Measurements from ENCODE around the gene MCAM. TPM values are rescaled to one million over a fixed set of nuclear protein-coding genes. Genes with fewer than 3 reads are reported as not detected.

MCAM gene
- total and polyA plus RNA-seq, 2 of the 8 experiments (the other 6 are each of a cell fraction or from before 2014, with no cell fraction given): 22.4 to 32.2 TPM

GRCh38 chr11:119300198-119300964, 16.5 kb downstream of the MCAM start:
- TF ChIP-seq TCF12 (IDR thresholded peaks at IDR 0.05; ENCODE audit: low read depth, low read length) (no peak), CREB1 (IDR thresholded peaks at IDR 0.05) (no peak), EGR1 (IDR thresholded peaks at IDR 0.05; ENCODE audit: borderline replicate concordance, low read depth, low read length) (no peak)
- TF ChIP-seq, protein P1, sequence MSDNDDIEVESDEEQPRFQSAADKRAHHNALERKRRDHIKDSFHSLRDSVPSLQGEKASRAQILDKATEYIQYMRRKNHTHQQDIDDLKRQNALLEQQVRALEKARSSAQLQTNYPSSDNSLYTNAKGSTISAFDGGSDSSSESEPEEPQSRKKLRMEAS (IDR thresholded peaks at IDR 0.05): no peak

More at GRCh38 chr11:119300198-119300964, 16.5 kb downstream of the MCAM start:
- Histone ChIP-seq H3K4ac (replicated peaks; ENCODE audit: insufficient read length, low read depth, low read length) (no peak overlapping the region), H3K23me2 (ENCODE audit: low read depth, low read length) (no peaks in the 10 kb centered on the region), H2BK120ac (replicated peaks; ENCODE audit: low read depth, low read length) (no peak overlapping the region), H2BK12ac (ENCODE audit: low read depth, low read length) (no peak overlapping the region), H3K4me2 (ENCODE audit: insufficient read depth in 1 of 2, low read depth in 2 of 2, low read length in 2 of 2) (no peak overlapping the region), H3K18ac (ENCODE audit: extremely low read depth, low read length) (no peak overlapping the region), H3K27ac (ENCODE audit: low read depth, low read length) (no peak overlapping the region), H3K79me2 (ENCODE audit: control insufficient read depth in 1 of 2, insufficient read depth in 2 of 2, low read length in 2 of 2) (no peaks in the 10 kb centered on the region), H3K56ac (replicated peaks; ENCODE audit: insufficient read length, low read depth, low read length) (no peak overlapping the region), H3K4me3 (ENCODE audit: extremely low read depth in 1 of 4, insufficient read depth in 2 of 4, low read depth in 3 of 4, low read length in 4 of 4) (no peak overlapping the region), H4K20me1 (replicated peaks in 1 of 2; ENCODE audit: control insufficient read depth in 1 of 2, insufficient read depth in 2 of 2, low read length in 2 of 2) (peaks cover 5 to 6% of the 10 kb centered on the region in 2 experiments), H4K8ac (ENCODE audit: extremely low read depth, insufficient read depth, low read length) (no peak overlapping the region), H3K27me3 (replicated peaks in 1 of 4; ENCODE audit: control insufficient read depth in 3 of 4, extremely low read depth in 1 of 4, insufficient read depth in 3 of 4, low read length in 3 of 4) (no peaks in the 10 kb centered on the region), H2BK5ac (ENCODE audit: low read depth, low read length) (no peak overlapping the region), H3K4me1 (replicated peaks in 1 of 4; ENCODE audit: control insufficient read depth in 3 of 4, insufficient read depth in 4 of 4, low read length in 3 of 4) (no peaks in the 10 kb centered on the region), H3K9ac (replicated peaks in 1 of 4; ENCODE audit: extremely low read depth in 1 of 4, low read depth in 3 of 4, low read length in 3 of 4) (no peak overlapping the region), H2BK20ac (ENCODE audit: low read length) (no peak overlapping the region), H4K5ac (ENCODE audit: insufficient read length, low read depth, low read length) (no peak overlapping the region), H3K23ac (ENCODE audit: insufficient read length) (no peak overlapping the region), H4K91ac (replicated peaks; ENCODE audit: insufficient read length, low read length) (no peak overlapping the region), H2BK15ac (ENCODE audit: low read length) (no peak overlapping the region), H3K79me1 (ENCODE audit: low read depth, low read length) (no peaks in the 10 kb centered on the region; the same call in 1 of the 2 replicates), H3K14ac (ENCODE audit: insufficient read length) (no peak overlapping the region), H2AK5ac (ENCODE audit: low read depth, low read length) (no peak overlapping the region), H2AFZ (ENCODE audit: low read length) (no peak overlapping the region), H3K36me3 (ENCODE audit: control insufficient read depth in 2 of 4, insufficient read depth in 4 of 4, low read length in 3 of 4) (peaks cover 34 to 74% (median 61%) of the 10 kb centered on the region in 4 experiments), H3K9me3 (ENCODE audit: insufficient read depth in 2 of 2, low read depth in 1 of 2, low read length in 1 of 2) (no peaks in the 10 kb centered on the region)
- 99% methylated on average over 3 of the region's 3 CpGs; no CpG with 5 or more reads in 1 of the 2 experiments for WGBS, 2 experiments (ENCODE audit: extremely low coverage in 1 of 2, insufficient coverage in 1 of 2, insufficient read length in 1 of 2, insufficient replicate concordance in 2 of 2, low coverage in 1 of 2, low lambda C conversion rate in 2 of 2, missing lambda C conversion rate in 1 of 2)
- ChIA-PET CTCF (ENCODE audit: partially characterized antibody) (interaction anchor here (0.6 to 2.8 kb wide), 12 partner anchors 8 to 198 kb away, joined by 3 to 16 read pairs (median 3); partner anchors contain the start of genes DPAGT1 and MCAM), POLR2A (ENCODE audit: partially characterized antibody) (interaction anchor here (0.6 to 1.9 kb wide), 3 partner anchors 10 to 23 kb away, joined by 3 to 6 read pairs (median 4); no protein-coding TSS in a partner anchor)
- no peak for FAIRE-seq
- no peak for DNase-seq (ENCODE audit: low read depth in 1 of 2, low spot score in 2 of 2)
